Dendritic cell treated with granulocyte-macrophage colony-stimulating factor and Interleukin-4, amounts not matched to agents 40 ng/mL and 50 ng/mL, for 4 days (primary cell): Measurements from ENCODE around the gene RALGAPB.
A peak's percentile ranks its signal among the peaks of the same experiment; 100 is the strongest.
"Not testable (repeated sequence)": the region's sequence is repeated elsewhere in the genome, so short reads cannot be mapped to it uniquely, and the experiment has no call there.

Experiments
- H3K27ac Mint-ChIP-seq: one replicate; pipeline ENCODE4 v1.8.0; 2022; ENCODE audit warnings: mild to moderate bottlenecking, mixed read lengths
- H3K27me3 Mint-ChIP-seq: one replicate; pipeline ENCODE4 v1.8.0; 2022; ENCODE audit warnings: mild to moderate bottlenecking, mixed read lengths
- H3K36me3 Mint-ChIP-seq: one replicate; pipeline ENCODE4 v1.8.0; 2022; ENCODE audit warnings: low read depth, mixed read lengths
- H3K4me1 Mint-ChIP-seq: one replicate; pipeline ENCODE4 v1.8.0; 2022; ENCODE audit warnings: low read depth, mixed read lengths
- H3K4me3 Mint-ChIP-seq: one replicate; pipeline ENCODE4 v1.8.0; 2022; ENCODE audit warnings: mild to moderate bottlenecking, moderate library complexity, mixed read lengths
- H3K9me3 Mint-ChIP-seq: one replicate; pipeline ENCODE4 v1.8.0; 2022; ENCODE audit warnings: mixed read lengths
- intact Hi-C: fragments of 100-400 bp; cut with micrococcal nuclease; formaldehyde crosslinking; loops from one replicate; pipeline ENCODE4 v1.15.0; 2022

The RALGAPB gene

DNA sequence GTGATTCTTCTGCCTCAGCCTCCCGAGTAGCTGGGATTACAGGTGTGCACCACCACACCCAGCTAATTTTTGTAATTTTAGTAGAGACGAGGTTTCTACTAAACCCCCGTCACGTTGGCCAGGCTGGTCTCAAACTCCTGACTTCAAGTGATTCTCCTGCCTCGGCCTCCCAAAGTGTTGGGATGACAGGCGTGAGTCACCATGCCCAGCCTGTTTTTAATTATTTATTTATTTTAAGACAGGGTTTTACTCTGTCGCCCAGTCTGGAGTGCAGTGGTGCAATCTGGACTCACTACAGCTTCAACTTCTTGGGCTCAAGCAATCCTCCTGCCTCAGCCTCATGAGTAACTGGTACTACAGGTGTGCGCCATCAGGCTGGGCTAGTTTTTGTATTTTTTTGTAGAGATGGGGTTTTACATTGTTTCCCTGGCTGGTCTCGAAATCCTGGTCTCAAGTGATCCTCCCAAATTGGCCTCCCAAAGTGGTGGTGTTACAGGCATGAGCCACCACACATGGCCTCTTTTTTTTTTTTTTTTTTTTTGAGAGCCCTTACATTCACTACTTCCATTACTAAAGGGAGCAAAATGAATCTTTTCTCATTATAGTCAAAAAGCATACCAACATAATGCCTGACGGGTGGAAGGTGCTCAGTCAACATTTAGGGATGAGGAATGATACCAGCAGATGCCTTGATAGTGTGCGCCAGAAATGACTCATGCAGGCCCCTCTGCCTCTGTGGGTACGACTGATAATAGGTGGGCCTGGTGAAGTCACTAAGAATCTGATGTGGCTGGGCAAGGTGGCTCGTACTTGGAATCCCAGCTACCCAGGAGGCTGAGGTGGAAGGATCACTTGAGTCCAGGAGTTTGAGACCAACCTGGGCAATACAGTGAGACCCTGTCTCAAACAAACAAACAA lies 17.8 kb upstream of the RALGAPB start:
- intact Hi-C loops = no loop called here
- peaks cover under 1% of the 10 kb centered on the region for H3K4me1 Mint-ChIP-seq
- H3K27ac Mint-ChIP-seq = no peak overlapping the region
- H3K4me3 Mint-ChIP-seq = no peak overlapping the region
- H3K36me3 Mint-ChIP-seq = peaks cover 23% of the 10 kb centered on the region
- H3K9me3 Mint-ChIP-seq = no peaks in the 10 kb centered on the region
- peaks cover 2% of the 10 kb centered on the region for H3K27me3 Mint-ChIP-seq

DNA sequence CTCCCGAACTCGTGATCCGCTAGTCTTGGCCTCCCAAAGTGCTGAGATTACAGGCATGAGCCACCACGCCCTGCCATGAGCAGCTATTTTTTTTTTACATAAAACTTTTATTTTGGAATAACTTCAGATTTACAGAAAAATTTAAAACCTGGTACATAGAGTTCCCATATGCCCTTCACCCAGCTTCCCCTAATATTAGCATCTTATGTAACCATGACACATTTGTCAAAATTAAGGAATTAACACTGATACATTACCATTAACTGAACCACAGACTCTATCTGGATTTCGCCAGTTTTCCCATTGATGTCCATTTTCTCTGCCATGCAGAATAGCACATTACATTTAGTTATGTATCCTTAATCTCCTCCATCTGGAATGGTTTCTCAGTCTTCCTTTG lies 14.3 kb upstream of the RALGAPB start:
- Mint-ChIP-seq H3K27ac (no peak overlapping the region), H3K27me3 (peaks cover 2% of the 10 kb centered on the region), H3K4me1 (no peaks in the 10 kb centered on the region), H3K9me3 (no peaks in the 10 kb centered on the region), H3K36me3 (no peaks in the 10 kb centered on the region), H3K4me3 (no peak overlapping the region)
- intact Hi-C loops = no loop called here

GRCh38 chr20:38460040-38460623 lies 12.5 kb upstream of the RALGAPB start:
- no peak overlapping the region for H3K27ac Mint-ChIP-seq
- intact Hi-C loops = no loop called here
- H3K9me3 Mint-ChIP-seq = no peaks in the 10 kb centered on the region
- no peaks in the 10 kb centered on the region for H3K4me1 Mint-ChIP-seq
- H3K4me3 Mint-ChIP-seq = no peak overlapping the region
- peaks cover 2% of the 10 kb centered on the region for H3K27me3 Mint-ChIP-seq
- no peaks in the 10 kb centered on the region for H3K36me3 Mint-ChIP-seq

DNA sequence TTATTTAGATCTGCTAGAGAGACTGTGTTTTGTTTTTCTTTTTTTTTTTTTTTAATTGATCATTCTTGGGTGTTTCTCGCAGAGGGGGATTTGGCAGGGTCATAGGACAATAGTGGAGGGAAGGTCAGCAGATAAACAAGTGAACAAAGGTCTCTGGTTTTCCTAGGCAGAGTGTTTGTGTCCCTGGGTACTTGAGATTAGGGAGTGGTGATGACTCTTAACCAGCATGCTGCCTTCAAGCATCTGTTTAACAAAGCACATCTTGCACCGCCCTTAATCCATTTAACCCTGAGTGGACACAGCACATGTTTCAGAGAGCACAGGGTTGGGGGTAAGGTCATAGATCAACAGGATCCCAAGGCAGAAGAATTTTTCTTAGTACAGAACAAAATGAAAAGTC lies 12.0 kb upstream of the RALGAPB start:
- H3K27me3 Mint-ChIP-seq, H3K36me3 Mint-ChIP-seq, intact Hi-C loops, H3K27ac Mint-ChIP-seq, H3K4me3 Mint-ChIP-seq, H3K9me3 Mint-ChIP-seq, H3K4me1 Mint-ChIP-seq: not testable (repeated sequence)

- H3K4me1 Mint-ChIP-seq, H3K9me3 Mint-ChIP-seq, intact Hi-C loops, H3K27me3 Mint-ChIP-seq, H3K36me3 Mint-ChIP-seq, H3K4me3 Mint-ChIP-seq, H3K27ac Mint-ChIP-seq: not testable (repeated sequence)
Measured at GRCh38 chr20:38461167-38461566, 11.5 kb upstream of the RALGAPB start.

DNA sequence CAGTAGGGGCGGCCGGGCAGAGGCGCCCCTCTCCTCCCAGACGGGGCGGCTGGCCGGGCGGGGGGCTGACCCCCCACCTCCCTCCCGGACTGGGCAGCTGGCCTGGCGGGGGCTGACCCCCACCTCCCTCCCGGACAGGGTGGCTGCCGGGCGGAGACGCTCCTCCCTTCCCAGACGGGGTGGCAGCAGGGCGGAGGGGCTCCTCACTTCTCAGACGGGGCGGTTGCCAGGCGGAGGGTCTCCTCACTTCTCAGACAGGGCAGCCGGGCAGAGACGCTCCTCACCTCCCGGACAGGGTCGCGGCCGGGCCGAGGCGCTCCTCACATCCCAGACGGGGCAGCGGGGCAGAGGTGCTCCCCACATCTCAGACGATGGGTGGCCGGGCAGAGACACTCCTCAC lies 11.1 kb upstream of the RALGAPB start:
- H3K4me3 Mint-ChIP-seq, H3K27me3 Mint-ChIP-seq, H3K27ac Mint-ChIP-seq, H3K36me3 Mint-ChIP-seq, H3K4me1 Mint-ChIP-seq, intact Hi-C loops, H3K9me3 Mint-ChIP-seq: not testable (repeated sequence)

DNA sequence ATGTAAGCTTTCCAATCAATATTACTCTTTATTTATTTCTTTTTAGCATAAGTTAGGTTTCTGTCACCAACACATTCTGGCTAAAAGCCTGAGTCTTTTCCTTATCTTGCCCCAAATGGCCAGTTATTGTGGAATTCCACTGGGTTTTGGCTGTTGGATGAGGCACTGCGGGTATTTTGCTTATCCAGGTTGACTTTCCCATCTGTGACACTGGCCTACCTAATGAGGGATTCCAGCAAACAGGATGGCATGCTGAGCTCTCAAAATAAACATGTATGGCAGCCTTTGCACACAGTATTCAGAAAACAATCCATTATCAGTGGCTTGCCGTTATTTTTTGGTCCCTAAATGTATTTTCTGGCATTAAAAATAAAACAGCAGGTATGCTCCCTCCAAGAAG lies 6.5 kb upstream of the RALGAPB start:
- H3K27ac Mint-ChIP-seq = no peak overlapping the region
- no peak overlapping the region for H3K4me3 Mint-ChIP-seq

GRCh38 chr20:38466983-38467382 lies 5.7 kb upstream of the RALGAPB start:
- Mint-ChIP-seq H3K4me1 (peaks cover 4% of the 10 kb centered on the region), H3K27me3 (peaks cover 11% of the 10 kb centered on the region), H3K9me3 (no peaks in the 10 kb centered on the region), H3K4me3 (no peak overlapping the region), H3K27ac (no peak overlapping the region), H3K36me3 (no peaks in the 10 kb centered on the region)
- intact Hi-C loops = no loop called here

More for the DNA sequence above, 6.5 kb upstream of the RALGAPB start:
- intact Hi-C loops = no loop called here
- Mint-ChIP-seq H3K27me3 (peaks cover 11% of the 10 kb centered on the region), H3K36me3 (no peaks in the 10 kb centered on the region), H3K4me1 (no peaks in the 10 kb centered on the region), H3K9me3 (no peaks in the 10 kb centered on the region)

DNA sequence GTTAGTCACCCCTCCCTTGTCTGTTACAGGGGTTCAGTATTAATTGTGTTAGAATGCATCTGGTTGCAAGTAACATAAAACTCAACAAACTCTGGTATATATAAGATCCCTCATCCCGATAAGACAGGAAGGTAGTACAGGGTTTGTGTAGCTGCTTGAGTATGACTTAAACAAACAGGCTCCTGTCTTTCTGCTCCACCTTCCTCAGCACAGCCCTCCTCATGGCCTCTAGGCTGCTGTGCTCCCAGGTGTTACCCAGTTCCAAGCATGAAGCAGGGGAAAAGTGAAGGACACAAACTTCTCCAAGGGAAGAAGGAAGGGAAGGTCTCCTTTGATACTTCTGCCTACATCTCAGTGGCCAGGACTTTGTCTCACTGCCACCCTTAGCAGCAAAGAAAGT lies 1.4 kb upstream of the RALGAPB start:
- intact Hi-C loops = no loop called here
- Mint-ChIP-seq H3K36me3 (peaks cover 13% of the 10 kb centered on the region), H3K4me3 (no peak overlapping the region), H3K4me1 (peaks cover 36% of the 10 kb centered on the region), H3K27me3 (peaks cover 11% of the 10 kb centered on the region), H3K9me3 (no peaks in the 10 kb centered on the region), H3K27ac (peak overlapping the region; percentile 82)

GRCh38 chr20:38471987-38472512 lies 593 bp upstream of the RALGAPB start:
- Mint-ChIP-seq H3K27me3 (peaks cover 11% of the 10 kb centered on the region), H3K4me3 (peak overlapping the region; percentile 84), H3K4me1 (peaks cover 41% of the 10 kb centered on the region), H3K27ac (peak overlapping the region; percentile 82), H3K36me3 (peaks cover 13% of the 10 kb centered on the region), H3K9me3 (no peaks in the 10 kb centered on the region)
- intact Hi-C loops = no loop called here

DNA sequence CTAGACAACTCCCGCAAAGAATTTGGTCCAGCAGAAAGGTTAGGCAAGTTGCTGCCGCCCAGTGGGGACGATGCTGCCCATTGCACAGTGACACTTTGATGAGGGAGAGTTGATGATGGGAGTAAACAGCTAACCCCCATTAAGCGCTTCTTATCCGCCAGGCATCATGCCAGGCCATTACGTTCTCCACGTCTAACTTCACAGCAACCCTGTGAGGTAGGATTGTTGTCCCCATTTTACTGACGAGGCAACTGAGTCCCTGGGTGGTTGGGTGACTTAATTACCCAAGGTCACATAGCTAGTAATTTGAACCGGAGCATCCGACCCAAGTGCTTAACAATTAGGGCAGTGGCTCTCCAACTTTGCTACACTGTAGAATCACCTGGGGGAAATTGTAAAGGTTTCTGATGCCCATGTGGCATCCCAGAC lies 738 bp downstream of the RALGAPB start:
- Mint-ChIP-seq H3K27ac (peak overlapping the region; percentile 82), H3K36me3 (peaks cover 13% of the 10 kb centered on the region), H3K4me1 (peaks cover 41% of the 10 kb centered on the region), H3K27me3 (peaks cover 9% of the 10 kb centered on the region), H3K9me3 (no peaks in the 10 kb centered on the region), H3K4me3 (peak overlapping the region; percentile 84)
- intact Hi-C loops = no loop called here

DNA sequence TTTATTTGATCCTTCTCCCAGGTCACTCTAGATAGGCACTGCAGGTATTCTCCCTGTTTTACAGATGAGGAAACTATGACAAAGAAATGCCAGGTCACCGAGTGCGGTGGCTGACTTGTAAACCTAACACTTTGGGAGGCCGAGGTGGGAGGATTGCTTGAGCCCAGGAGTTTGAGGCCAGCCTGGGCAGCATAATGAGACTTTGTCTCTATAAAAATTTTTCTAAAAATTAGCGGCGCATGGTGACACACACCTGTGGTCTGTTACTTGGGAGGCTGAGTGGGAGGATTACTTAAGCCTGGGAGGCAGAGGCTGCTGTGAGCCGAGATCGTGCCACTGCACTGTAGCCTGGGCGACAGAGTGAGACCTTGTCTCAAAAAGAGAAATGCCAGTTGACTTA lies 5.1 kb downstream of the RALGAPB start:
- Mint-ChIP-seq H3K4me1 (peaks cover 44% of the 10 kb centered on the region), H3K27me3 (no peaks in the 10 kb centered on the region)
- intact Hi-C loops = no loop called here

DNA sequence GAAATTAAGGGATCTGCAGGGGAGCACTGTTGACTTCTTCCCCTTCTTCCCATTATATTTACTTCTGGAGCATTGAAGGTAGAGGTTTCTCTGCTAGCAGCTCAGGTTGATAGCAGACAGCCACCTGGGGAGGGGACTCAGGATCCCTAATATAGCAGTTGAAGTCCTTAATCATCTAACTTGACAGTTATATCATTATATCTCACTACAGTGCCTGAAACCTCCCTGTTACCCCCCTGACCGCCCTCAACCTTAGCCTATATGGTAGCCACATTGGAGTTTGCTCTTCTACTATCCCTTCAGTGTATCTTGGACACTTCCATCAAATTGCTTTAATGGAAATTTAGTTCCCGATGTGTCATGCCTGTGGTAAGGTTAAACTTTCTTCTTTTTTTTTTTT lies 7.0 kb downstream of the RALGAPB start:
- no peaks in the 10 kb centered on the region for H3K27me3 Mint-ChIP-seq
- no peaks in the 10 kb centered on the region for H3K9me3 Mint-ChIP-seq
- peaks cover 33% of the 10 kb centered on the region for H3K36me3 Mint-ChIP-seq
- intact Hi-C loops = no loop called here
- no peak overlapping the region for H3K27ac Mint-ChIP-seq
- no peak overlapping the region for H3K4me3 Mint-ChIP-seq
- peaks cover 30% of the 10 kb centered on the region for H3K4me1 Mint-ChIP-seq

More for the DNA sequence above, 5.1 kb downstream of the RALGAPB start:
- no peak overlapping the region for H3K4me3 Mint-ChIP-seq
- no peaks in the 10 kb centered on the region for H3K9me3 Mint-ChIP-seq
- H3K36me3 Mint-ChIP-seq = peaks cover 34% of the 10 kb centered on the region
- no peak overlapping the region for H3K27ac Mint-ChIP-seq

DNA sequence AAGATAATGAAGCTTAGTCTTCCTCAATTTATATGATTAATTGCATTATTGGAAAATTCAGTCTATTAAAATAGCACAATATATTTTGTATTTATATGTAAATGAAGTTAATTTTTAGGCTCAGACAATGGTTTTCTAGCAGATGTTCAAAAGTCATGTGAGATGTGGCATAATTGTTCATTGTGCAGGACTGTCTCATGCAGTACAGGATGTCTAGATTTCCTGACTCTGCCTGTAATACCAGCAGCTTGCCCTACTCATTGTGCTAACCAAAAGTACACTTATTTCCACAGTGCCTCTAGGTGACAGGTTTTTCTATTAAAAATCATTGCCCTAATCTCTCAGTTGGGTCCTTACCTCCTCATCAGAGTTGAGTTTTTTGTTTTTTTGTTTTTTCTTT lies 12.4 kb downstream of the RALGAPB start:
- Mint-ChIP-seq H3K9me3 (no peaks in the 10 kb centered on the region), H3K4me3 (no peak overlapping the region), H3K27ac (no peak overlapping the region), H3K36me3 (peaks cover 48% of the 10 kb centered on the region), H3K4me1 (peaks cover 4% of the 10 kb centered on the region), H3K27me3 (no peaks in the 10 kb centered on the region)
- intact Hi-C loops = no loop called here
